Measurements from ENCODE around the gene CXCL10.

DNA sequence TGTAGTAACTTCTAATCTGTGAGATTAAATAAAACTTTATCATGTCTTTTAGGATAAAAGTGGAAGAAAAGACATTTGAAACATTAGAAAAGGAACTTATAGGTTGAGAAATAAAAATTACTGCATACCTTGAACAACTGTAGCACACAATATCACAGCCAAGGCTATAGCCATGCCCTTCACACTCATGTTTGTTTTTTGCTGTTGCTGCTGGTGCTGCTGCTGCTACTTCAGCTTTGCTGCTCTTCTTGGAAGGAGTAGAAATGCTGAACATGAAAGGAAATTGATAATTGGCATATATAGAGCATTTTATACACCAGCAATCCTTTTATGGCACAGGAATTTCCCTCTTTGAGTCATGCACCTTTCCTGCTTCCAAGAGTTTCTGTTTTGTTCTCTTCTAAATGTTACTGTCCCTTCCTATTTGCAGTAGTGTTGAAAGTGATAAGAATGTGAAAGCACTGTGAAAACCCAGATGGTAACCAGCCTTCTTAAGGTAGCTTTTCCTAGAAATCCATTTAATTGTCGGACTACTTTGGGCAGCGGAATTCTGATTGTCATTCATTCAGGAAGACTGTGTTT lies 12.6 kb upstream of the CXCL10 start, which contains the start of gene CXCL11:
- TF ChIP-seq, protein P1, sequence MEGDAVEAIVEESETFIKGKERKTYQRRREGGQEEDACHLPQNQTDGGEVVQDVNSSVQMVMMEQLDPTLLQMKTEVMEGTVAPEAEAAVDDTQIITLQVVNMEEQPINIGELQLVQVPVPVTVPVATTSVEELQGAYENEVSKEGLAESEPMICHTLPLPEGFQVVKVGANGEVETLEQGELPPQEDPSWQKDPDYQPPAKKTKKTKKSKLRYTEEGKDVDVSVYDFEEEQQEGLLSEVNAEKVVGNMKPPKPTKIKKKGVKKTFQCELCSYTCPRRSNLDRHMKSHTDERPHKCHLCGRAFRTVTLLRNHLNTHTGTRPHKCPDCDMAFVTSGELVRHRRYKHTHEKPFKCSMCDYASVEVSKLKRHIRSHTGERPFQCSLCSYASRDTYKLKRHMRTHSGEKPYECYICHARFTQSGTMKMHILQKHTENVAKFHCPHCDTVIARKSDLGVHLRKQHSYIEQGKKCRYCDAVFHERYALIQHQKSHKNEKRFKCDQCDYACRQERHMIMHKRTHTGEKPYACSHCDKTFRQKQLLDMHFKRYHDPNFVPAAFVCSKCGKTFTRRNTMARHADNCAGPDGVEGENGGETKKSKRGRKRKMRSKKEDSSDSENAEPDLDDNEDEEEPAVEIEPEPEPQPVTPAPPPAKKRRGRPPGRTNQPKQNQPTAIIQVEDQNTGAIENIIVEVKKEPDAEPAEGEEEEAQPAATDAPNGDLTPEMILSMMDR (conservative IDR thresholded peaks at IDR 0.05; ENCODE audit: low read depth, low read length): no peak
- TF ChIP-seq MXI1 (IDR thresholded peaks at IDR 0.05; ENCODE audit: borderline replicate concordance, low read depth, low read length): no peak
- TF ChIP-seq CHD1 (IDR thresholded peaks at IDR 0.05; ENCODE audit: low read depth, low read length): no peak
- TF ChIP-seq RAD21 (IDR thresholded peaks at IDR 0.05; ENCODE audit: low read length): no peak
- no peak for TF ChIP-seq RCOR1 (IDR thresholded peaks at IDR 0.05; ENCODE audit: insufficient replicate concordance, low read length)
- TF ChIP-seq CEBPB (IDR thresholded peaks at IDR 0.05; ENCODE audit: low read depth, low read length): no peak
- no peak for TF ChIP-seq SMC3 (IDR thresholded peaks at IDR 0.05; ENCODE audit: low read depth, low read length)
- TF ChIP-seq FOS (IDR thresholded peaks at IDR 0.05; ENCODE audit: low read depth, low read length): no peak
- no peak for TF ChIP-seq MAZ (IDR thresholded peaks at IDR 0.05; ENCODE audit: borderline replicate concordance, low read depth, low read length)
- TF ChIP-seq POLR2A (IDR thresholded peaks at IDR 0.05; ENCODE audit: low read depth, low read length): no peak
